ENCODE measurements around the gene SERPINB6. TPM values are rescaled to one million over a fixed set of nuclear protein-coding genes. Genes with fewer than 3 reads are reported as not detected.
A peak's percentile ranks its signal among the peaks of the same experiment; 100 is the strongest.

The SERPINB6 gene
- polyA plus RNA-seq, 3 donors, result 117 to 208 (median 200) TPM

GRCh38 chr6:2959909-2960719 lies 11.3 kb downstream of the SERPINB6 start:
- TF ChIP-seq CTCF (IDR thresholded peaks at IDR 0.05), result no peak
- H4K20me1 ChIP-seq (ENCODE audit: insufficient read depth, low read length), result peaks cover 9% of the 10 kb centered on the region
- Mint-ChIP-seq H3K9me3 (no peaks in the 10 kb centered on the region), H3K36me3 (peaks cover 27 to 43% of the 10 kb centered on the region in 2 donors), H3K27ac (peak overlapping the region in 2 of 7 donors; percentile 37 to 68), H3K27me3 (ENCODE audit: low read depth in 3 of 3) (no peaks in the 10 kb centered on the region), H3K4me3 (no peak overlapping the region), H3K4me1 (peaks cover 35% of the 10 kb centered on the region)
- no peak for DNase-seq
- H3K4me1 ChIP-seq (ENCODE audit: control insufficient read depth in 1 of 2, insufficient read depth in 2 of 2, low read length in 2 of 2), result peaks cover 25 to 33% of the 10 kb centered on the region in 2 donors
- no peak overlapping the region for H3K4me3 ChIP-seq (replicated peaks in 1 of 3; ENCODE audit: low read depth in 2 of 3, low read length in 3 of 3)
- H3K36me3 ChIP-seq (replicated peaks in 1 of 2; ENCODE audit: control insufficient read depth in 1 of 2, insufficient read depth in 2 of 2, low read length in 2 of 2), result peaks cover 13 to 28% of the 10 kb centered on the region in 2 donors
- intact Hi-C loops (cut with micrococcal nuclease), result no loop called here
- H3K4me2 ChIP-seq (replicated peaks; ENCODE audit: extremely low read depth, low read length, poor library complexity, severe bottlenecking), result no peak overlapping the region
- H3K27ac ChIP-seq (ENCODE audit: low read depth in 1 of 2, low read length in 2 of 2), result no peak overlapping the region
- no peak overlapping the region for H2AFZ ChIP-seq (ENCODE audit: insufficient read depth, low read depth, low read length, poor library complexity, severe bottlenecking)
- H3K9ac ChIP-seq (ENCODE audit: insufficient read depth, low read length, poor library complexity, severe bottlenecking), result no peak overlapping the region
- H3K9me3 ChIP-seq (replicated peaks in 1 of 2; ENCODE audit: control insufficient read depth in 1 of 2, insufficient read depth in 1 of 2, low read length in 2 of 2), result no peaks in the 10 kb centered on the region
- no peaks in the 10 kb centered on the region for H3K27me3 ChIP-seq (ENCODE audit: control insufficient read depth in 2 of 2, insufficient read depth in 2 of 2, low read length in 2 of 2)
- WGBS (ENCODE audit: insufficient coverage), result 91% methylated on average over 10 of the region's 12 CpGs
- H3K79me2 ChIP-seq (ENCODE audit: insufficient read depth, low read length), result peaks cover 50% of the 10 kb centered on the region

DNA sequence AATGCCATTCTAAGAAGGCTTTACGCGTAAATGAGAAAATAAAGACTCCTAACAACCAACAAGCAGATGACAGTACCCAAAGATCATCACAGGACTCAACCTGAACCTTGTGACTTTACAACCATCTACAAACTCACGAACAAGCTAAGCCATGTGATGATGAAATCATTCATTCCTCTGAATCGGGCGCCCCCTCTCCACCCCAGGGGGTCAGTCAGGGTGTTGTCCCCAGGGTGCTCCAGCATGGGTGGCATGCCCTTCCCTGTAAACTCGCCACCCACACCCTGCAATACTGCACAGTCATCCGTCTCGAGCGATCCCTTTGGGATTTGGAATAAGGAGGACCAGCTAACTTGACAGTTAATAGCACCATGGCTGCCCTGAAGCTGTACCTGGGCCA lies 12.6 kb downstream of the SERPINB6 start:
- Histone ChIP-seq H3K27me3 (ENCODE audit: control insufficient read depth in 2 of 2, insufficient read depth in 2 of 2, low read length in 2 of 2) (no peaks in the 10 kb centered on the region), H2AFZ (ENCODE audit: insufficient read depth, low read depth, low read length, poor library complexity, severe bottlenecking) (peak overlapping the region; percentile 70), H3K9me3 (replicated peaks in 1 of 2; ENCODE audit: control insufficient read depth in 1 of 2, insufficient read depth in 1 of 2, low read length in 2 of 2) (no peaks in the 10 kb centered on the region), H3K4me2 (replicated peaks; ENCODE audit: extremely low read depth, low read length, poor library complexity, severe bottlenecking) (peak overlapping the region; percentile 37), H3K4me1 (ENCODE audit: control insufficient read depth in 1 of 2, insufficient read depth in 2 of 2, low read length in 2 of 2) (peaks cover 25 to 33% of the 10 kb centered on the region in 2 donors), H3K4me3 (replicated peaks in 1 of 3; ENCODE audit: low read depth in 2 of 3, low read length in 3 of 3) (peak overlapping the region in 1 of 3 experiments; percentile 23), H3K9ac (ENCODE audit: insufficient read depth, low read length, poor library complexity, severe bottlenecking) (peak overlapping the region; percentile 32), H4K20me1 (ENCODE audit: insufficient read depth, low read length) (peaks cover 9% of the 10 kb centered on the region), H3K79me2 (ENCODE audit: insufficient read depth, low read length) (peaks cover 39% of the 10 kb centered on the region), H3K36me3 (replicated peaks in 1 of 2; ENCODE audit: control insufficient read depth in 1 of 2, insufficient read depth in 2 of 2, low read length in 2 of 2) (peaks cover 13 to 41% of the 10 kb centered on the region in 2 donors), H3K27ac (ENCODE audit: low read depth in 1 of 2, low read length in 2 of 2) (peak overlapping the region; percentile 23 to 30)
- WGBS (ENCODE audit: insufficient coverage), result 59% methylated on average over 3 of the region's 9 CpGs
- Mint-ChIP-seq H3K27me3 (ENCODE audit: low read depth in 3 of 3) (no peaks in the 10 kb centered on the region), H3K9me3 (no peaks in the 10 kb centered on the region), H3K36me3 (peaks cover 36 to 55% of the 10 kb centered on the region in 2 donors), H3K4me3 (no peak overlapping the region), H3K27ac (peak overlapping the region; percentile 76 to 89 (median 86)), H3K4me1 (peaks cover 35% of the 10 kb centered on the region)
- no peak for TF ChIP-seq CTCF (IDR thresholded peaks at IDR 0.05)
- peak in 1 of 3 donors; percentile 26 for DNase-seq
- intact Hi-C loops (cut with micrococcal nuclease), result no loop called here

Measured in CD14-positive monocyte (primary cell).